ENCODE measurements around the gene ADIPOR2.

Gene ADIPOR2

DNA sequence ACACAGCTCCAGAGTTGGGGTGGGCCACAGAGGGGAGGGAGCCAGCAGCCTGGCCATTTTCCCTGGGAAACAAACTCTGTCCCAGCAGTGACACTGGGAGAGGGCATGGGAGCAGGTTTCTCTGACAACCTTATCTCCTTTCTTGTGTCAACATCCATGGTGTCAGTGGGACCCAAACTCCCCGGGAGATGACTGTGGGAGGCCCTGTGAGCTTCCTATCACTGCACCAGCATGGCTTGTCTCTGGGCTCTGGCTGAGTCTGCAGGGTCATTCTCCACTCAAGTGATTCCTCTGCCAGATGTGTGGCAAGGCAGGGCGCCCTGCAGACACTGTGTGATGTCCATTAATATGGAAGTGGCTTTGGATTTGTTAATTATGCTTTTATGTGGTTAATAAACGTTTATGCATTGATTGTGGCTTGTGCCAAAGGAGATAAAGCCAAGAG lies 139.6 kb downstream of the ADIPOR2 start:
- no peak overlapping the region for H3K4me3 ChIP-seq (ENCODE audit: low read depth, low read length)
- no peak for TF ChIP-seq CTCF (IDR thresholded peaks at IDR 0.05; ENCODE audit: borderline replicate concordance, insufficient read depth, low read depth, low read length)

DNA sequence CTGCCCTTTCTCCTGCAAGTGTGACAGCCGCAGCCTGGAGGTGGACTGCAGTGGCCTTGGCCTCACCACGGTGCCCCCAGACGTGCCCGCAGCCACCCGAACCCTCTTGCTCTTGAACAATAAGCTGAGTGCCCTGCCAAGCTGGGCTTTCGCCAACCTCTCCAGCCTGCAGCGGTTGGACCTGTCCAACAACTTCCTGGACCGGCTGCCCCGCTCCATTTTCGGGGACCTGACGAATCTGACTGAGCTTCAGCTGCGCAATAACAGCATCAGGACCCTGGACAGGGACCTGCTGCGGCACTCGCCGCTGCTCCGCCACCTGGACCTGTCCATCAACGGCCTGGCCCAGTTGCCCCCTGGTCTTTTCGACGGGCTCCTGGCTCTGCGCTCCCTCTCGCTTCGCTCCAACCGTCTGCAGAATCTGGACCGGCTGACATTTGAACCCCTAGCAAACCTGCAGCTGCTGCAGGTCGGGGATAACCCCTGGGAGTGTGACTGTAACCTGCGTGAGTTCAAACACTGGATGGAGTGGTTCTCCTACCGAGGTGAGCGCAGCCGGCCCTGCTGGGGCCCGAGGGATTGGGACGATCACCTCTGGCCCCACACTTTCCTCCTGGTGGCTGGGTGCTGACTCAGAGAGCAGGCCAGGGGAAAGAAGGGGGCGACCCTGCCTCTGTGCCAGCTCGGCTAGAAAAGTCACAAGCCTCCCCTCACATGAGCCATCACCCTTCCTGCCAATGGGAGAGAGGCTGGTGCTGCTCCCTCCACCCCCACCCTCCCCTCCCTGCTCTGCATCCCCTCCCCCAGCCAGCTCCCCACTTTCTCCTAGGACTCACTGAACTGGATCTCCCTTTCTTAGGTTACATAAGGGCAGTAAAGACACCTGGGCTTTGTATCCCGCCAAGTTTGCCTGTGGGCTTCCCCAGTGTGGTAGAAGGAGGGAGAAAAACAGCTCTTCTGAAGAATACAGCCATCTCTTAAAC lies 140.4 kb downstream of the ADIPOR2 start:
- TF ChIP-seq CTCF (IDR thresholded peaks at IDR 0.05; ENCODE audit: borderline replicate concordance, insufficient read depth, low read depth, low read length) = no peak
- no peak overlapping the region for H3K4me3 ChIP-seq (ENCODE audit: low read depth, low read length)

GRCh38 chr12:1832801-1833595 lies 142.1 kb downstream of the ADIPOR2 start:
- TF ChIP-seq CTCF (IDR thresholded peaks at IDR 0.05; ENCODE audit: borderline replicate concordance, insufficient read depth, low read depth, low read length) = no peak

GRCh38 chr12:1833596-1834028 lies 142.7 kb downstream of the ADIPOR2 start:
- no peak overlapping the region for H3K4me3 ChIP-seq (ENCODE audit: low read depth, low read length)
- no peak for TF ChIP-seq CTCF (IDR thresholded peaks at IDR 0.05; ENCODE audit: borderline replicate concordance, insufficient read depth, low read depth, low read length)

More at GRCh38 chr12:1832801-1833595, 142.1 kb downstream of the ADIPOR2 start:
- no peak overlapping the region for H3K4me3 ChIP-seq (ENCODE audit: low read depth, low read length)

- no peak overlapping the region for H3K4me3 ChIP-seq (ENCODE audit: low read depth, low read length)
- TF ChIP-seq CTCF (IDR thresholded peaks at IDR 0.05; ENCODE audit: borderline replicate concordance, insufficient read depth, low read depth, low read length) = no peak
These were observed 143.5 kb downstream of the ADIPOR2 start for GRCh38 chr12:1834186-1834925.

GRCh38 chr12:1835211-1836131 lies 144.6 kb downstream of the ADIPOR2 start:
- TF ChIP-seq CTCF (IDR thresholded peaks at IDR 0.05; ENCODE audit: borderline replicate concordance, insufficient read depth, low read depth, low read length) = no peak
- H3K4me3 ChIP-seq (ENCODE audit: low read depth, low read length) = no peak overlapping the region
